Activated CD4-positive, alpha-beta T cell treated with anti-CD3 and anti-CD28 coated beads, Interleukin-2, Interleukin-6, amounts not matched to agents 100 ng/mL and 50 ng/mL, durations not matched to agents 16 hours and 8 hours (primary cell): ENCODE results near the gene KCNE3.

Experiments
- DNase-seq: peaks from one replicate; pipeline ENCODE4 v3.0.0-alpha.2; 2020

Gene KCNE3, protein sequence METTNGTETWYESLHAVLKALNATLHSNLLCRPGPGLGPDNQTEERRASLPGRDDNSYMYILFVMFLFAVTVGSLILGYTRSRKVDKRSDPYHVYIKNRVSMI

DNA sequence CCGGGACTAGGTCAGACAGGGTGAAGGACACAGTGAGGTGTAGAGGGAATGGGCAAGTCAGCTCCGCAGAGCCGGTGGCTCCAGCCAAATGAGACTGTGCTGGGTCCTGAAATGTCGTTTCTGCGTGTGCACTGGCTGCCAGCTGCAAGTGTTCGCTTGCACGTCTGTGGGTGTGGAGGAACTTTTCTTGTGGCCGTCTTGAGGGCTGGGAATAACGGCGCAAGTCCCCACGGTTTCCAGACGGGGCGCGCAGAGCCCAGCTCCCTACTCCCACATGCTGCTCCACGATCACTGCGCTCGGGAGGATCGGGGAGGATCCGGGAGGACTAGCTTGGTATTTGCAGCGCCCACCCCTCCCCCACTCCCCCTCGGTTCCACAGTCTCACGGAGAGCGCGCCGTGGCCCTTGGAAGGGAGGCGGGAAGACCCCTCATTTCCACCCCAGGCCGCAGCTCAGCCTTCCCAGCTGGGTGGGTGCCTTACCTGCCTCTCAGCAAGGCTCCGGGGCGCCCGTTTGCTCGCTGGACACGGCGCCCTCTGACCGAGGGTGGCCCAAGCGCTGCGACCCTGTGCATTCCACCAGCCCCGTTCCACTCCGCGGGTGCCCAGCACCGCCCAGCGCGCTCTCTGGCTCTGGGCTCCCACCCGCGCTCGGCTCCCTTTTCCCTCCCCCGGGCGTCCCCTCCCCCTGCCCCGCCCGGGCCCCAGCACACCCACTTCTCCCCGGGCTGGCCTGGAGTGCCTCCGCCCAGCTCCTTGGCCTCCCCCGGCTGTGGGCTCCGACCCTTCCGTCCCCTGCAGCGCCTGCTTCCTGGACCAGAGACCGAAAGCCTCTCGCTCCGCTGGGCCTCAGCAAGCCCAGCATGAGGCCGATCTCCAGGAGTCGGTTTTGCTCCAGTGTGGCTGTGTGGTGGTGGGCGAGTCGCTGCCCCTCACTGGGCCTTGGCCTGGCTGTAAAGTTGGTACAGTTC is at the start of gene KCNE3:
Gene KCNE3 (minus strand): TSS at position 634 of the 970 bp plus-strand sequence. CDS start 9,986 bp downstream, outside the sequence.
- no peak for DNase-seq

DNA sequence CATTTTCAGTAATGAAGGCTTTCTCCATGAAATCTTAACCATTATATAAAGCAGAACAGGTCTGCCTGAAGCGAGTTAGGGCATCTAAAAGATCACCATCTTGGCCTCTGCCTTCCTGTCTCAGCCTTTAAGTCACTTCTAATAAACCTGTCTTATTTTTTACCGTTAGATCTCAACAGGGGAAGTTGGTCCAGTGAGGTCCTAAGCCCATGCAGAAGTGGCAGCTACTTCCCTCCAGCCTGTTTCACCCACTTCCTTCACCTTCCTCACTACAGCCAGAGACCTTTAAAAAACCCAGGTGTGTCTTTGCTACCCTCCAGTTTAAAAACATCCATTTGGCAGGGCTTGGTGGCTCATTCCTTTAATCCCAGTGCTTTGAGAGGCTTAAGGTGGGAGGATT is 40.2 kb upstream of the KCNE3 start:
- no peak for DNase-seq

DNA sequence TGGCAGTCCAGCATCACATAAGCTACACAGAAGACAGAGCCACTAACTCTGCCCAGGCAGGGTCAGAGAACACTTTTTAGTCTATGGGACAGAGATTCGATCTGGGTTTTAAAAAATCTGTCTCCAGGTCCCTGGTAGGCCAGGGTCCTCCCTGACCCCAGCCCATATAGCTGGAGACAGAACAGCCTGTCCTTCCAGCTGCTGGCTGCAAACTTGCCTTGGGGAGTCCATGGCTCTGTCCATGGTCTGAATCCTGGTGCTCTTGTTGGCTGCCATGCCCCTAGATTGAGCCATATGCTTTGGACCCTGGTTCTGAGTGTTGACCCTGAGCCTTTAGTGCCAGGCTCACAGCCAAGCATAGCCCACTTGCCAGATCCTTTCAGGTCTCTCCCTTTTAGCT is 39.5 kb upstream of the KCNE3 start:
- DNase-seq: no peak

DNA sequence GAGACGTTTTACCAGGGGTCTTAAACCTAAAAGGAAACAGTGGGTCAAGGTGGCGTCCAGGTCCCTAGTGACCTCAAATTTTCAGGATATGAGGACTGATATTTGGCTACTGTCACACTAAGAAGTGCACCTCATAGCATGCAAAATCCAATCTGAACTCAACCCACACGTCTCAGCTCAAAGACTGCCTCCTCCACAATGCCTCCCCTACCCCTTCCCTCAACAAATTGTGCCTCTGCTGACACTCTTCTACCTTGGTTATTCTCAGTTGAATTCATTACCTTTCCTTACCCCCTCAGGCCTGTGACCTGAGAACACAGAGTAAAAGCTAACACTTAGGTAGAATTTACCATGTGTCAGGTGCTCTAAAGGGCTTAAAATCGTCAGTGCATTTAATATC is 38.6 kb upstream of the KCNE3 start:
- DNase-seq: no peak

DNA sequence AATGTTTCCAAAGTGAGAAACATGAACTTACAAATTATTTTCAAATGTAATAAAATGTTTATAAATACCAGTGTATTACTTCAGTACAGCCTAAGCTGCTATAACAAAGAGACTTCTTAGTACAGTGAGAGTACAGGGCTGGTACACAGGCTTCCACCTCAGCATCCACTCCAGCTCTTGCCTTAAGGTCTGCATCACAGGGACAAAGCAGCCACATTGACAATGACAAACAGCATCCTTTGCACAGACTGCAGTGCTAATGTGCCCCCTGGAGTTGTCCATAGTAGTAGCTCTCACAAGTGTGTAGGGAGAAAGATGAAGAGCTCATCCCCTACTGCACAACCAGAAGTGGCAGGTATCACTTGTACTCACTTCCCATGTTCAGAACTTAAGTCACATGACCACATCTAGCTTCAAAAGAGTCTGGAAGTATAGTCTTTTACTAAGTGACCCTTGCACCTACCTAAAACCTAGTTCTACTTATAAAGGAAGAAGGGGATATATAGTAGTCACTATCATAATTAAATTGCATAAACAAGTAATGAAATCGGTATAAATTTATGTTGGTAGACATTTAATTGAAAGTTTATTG is 36.8 kb upstream of the KCNE3 start:
- no peak for DNase-seq

DNA sequence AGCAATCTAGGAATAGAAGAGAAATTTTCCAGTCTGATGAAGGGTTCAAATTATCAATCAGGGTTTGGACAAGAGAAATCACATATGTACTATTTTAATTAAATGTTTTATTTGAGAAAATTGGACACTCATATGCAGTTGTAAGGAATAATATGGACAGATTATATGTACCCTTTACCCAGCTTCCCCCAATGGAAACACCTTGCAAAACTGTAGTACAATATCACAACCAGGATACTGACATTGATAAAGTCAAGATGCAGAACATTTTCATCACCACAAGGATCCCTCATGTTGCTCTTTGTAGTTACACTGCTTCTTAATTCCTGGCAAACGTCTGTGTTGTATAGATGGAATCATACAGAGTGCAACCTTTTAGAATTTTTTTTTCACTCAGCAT is 27.6 kb upstream of the KCNE3 start:
- DNase-seq: no peak

DNA sequence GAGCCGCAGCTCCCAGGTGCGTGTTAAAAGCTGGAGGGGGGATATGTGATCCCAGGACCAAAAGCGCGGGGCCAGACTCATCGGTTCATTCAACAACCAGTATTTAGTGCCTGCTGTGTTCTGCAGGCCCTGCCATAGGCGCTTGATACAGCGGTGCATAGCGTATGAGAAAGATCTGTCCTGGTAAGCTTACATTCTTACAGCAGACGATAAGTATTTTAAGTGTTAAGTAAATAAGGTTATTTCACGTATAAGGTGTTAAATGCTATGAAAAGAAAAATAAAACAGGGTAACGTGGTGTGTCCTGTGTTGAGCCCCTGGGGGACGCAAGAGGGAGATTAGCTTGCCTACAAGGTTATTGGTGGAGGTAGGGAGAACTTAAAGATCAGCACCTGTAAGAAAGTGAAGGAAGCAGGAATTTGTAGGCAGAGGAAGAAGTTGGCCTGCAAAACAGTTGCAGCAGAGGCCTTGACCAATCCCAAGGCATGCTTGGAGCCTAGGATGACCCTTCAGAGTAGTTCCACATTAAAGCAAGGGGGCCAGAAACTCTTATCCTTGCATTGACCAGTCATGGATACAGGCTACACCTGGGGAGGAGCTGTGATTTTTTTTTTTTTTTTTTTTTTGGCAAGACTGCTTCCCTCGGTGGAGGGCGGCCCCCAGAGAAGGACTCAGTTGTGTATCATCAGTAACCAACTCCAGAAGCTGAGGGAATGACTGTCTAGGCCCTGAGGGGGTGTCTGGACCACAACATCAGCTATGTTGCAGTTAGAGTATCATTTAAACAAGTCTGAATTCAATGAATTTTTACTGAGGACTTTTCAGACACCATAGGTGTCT is 26.7 kb upstream of the KCNE3 start:
- no peak for DNase-seq

DNA sequence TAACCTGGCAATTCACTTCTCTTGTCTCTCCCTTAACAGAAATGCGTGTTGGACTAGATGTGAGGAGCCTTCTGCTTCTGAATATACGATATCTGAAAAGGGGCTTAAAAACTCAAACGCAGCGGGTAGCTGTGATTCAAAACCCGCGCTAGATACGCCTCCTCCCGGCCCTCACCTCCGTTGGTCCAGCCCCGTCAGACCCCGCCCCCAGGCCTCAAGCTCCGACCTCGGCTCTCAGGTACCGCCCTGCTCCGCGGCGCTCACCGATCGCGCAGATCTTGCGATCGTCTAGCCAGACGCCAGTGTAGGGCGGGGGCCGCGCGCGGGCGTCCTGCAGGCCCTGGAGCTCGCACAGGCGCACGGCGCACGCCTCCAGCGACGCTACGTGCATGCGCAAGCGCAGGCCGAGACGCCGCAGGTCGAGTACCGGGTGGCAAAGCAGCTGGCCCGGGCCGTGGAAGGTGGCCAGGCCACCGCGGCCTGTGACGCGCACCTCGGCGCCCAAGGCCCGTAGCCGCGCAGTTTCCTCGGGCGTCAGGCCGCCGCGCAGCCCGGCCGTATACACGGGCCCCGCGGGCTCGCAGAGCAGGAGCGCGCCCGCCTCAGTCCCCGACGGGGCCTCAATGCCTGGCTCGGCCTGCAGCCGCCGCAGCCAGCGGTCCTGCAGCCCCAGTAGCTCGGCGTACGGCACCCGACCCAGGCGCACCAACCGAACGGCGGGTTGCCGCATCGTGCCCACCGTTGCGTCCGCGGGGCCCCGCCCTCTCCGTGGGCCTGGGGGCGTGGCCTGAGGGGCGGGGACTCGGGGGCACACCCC is 25.8 kb upstream of the KCNE3 start, which contains the start of gene LIPT2:
Gene LIPT2 (minus strand): TSS at position 751 of the 817 bp plus-strand sequence. CDS start 21 bp downstream, at position 730.
- DNase-seq: peak; percentile 98

DNA sequence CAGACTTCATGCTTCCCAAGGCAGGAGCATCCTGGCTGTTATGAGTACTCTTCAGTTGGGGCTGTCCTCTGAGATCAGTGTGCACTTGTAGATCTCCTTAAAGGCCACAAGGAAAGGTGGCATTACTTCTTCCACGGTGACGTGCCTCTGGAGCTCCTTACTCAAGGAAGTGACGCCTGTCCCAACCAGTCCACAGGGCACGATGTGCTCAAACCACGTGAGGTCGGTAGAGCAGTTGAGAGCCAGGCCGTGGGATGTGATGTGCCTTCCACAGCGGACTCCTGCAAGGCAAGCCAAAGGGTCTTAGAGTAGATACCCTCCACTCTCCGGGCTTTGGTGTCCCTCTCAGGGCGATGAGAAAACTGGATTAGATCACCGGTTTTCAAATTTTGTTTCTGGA is 24.7 kb upstream of the KCNE3 start:
- DNase-seq: no peak

DNA sequence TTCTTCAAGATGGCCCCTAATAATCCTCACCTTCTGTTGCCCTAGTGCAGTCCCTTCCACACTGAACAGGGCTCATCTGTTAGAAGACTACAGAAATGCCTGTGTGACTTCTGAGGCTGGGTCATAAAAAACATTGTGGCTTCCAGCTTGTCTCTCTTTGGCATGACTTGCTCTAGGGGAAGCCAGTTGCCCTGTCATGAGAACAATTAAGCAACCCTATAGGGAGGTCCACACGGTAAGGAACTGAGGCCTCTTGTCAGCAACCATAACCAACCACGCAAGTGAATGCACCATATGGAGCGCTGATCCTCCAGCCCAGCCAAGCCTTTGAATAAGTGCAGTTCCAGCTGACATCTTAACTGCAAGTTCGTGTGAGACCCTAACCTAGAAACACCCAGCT is 23.6 kb upstream of the KCNE3 start:
- no peak for DNase-seq

DNA sequence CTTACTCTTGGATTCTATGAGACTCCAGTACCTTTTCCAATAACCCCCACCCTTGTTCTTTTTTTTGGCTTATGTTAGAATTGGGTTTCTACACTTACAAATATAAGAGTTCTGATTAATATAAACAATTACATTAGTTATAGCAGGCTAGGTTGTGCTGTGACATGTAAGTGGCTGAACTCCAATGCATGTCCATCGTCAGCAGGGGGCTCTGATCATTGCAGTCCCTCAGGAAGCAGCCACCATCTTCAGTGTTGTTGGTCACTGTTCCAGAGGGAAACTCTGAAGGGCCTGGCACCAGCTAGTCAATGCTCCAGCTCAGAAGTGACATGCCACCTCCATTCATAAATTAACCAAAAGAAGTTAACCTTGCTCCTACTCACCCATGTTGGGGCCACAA is 20.5 kb upstream of the KCNE3 start:
- no peak for DNase-seq

DNA sequence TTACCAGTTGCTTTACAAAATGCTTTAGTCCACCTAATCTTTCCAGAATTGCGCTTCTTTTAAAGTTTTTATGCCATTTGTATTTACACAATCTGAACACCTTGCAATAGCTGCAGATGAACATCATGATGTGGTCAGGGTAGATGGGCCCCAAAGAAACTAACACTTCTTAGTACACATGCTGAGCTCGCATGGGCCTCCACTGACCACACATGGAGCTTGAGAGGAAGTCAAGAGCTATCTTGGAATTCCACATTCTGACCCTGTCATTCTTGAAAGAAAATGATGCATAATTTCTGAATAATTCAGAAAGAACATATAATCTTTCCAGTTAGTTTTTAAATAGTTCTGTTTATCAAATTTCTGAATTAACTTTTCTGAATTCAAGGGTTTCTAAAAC is 18.5 kb upstream of the KCNE3 start:
- DNase-seq: no peak

DNA sequence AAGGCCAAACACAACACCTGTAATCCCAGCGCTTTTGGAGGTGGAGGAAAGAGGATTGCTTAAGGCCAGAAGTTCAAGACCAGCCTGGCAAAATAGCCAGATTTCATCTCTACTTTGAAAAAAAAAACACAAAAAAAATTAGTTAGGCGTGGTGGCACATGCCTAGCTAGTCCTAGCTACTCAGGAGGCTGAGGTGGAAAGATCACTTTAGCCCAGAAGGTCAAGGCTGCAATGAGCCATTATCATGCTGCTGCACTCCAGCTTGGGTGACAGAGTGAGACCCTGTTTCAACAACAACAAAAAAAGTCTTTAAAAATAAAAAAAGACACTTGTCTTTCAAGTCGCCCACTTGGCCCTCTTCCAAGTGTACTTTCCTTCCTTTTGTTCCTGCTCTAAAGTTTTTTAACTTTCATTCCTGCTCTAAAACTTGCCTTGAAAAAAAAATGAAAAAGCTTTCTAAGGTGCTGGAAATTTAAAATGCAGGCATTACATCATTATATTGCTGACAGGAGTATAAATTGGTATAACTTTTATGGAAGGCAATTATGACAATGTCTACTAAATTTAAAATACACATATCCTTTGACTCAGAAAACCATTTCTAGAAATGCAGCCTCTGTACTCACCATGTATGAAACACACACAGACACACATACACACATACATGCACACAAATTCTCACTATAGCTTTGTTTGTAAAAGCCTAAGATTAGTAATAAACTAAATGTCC is 13.5 kb upstream of the KCNE3 start:
- no peak for DNase-seq

DNA sequence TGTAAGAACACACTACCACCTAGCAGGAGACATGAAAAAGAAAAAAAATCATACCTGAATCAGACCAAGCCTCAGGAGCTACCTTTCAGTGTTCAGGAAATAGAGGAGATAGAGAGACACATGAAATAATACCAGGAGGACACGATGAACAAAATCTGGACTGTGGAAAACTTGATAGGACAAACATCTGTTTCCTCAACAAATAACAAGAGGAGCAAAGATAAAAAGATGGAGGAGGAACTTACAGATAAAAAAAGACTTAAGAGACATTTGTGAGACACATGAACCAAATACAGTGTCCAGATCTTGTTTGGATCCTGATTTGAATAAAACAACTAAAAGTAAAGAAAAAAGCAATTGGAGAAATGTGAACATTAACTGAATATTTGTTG is 12.4 kb upstream of the KCNE3 start:
- no peak for DNase-seq

DNA sequence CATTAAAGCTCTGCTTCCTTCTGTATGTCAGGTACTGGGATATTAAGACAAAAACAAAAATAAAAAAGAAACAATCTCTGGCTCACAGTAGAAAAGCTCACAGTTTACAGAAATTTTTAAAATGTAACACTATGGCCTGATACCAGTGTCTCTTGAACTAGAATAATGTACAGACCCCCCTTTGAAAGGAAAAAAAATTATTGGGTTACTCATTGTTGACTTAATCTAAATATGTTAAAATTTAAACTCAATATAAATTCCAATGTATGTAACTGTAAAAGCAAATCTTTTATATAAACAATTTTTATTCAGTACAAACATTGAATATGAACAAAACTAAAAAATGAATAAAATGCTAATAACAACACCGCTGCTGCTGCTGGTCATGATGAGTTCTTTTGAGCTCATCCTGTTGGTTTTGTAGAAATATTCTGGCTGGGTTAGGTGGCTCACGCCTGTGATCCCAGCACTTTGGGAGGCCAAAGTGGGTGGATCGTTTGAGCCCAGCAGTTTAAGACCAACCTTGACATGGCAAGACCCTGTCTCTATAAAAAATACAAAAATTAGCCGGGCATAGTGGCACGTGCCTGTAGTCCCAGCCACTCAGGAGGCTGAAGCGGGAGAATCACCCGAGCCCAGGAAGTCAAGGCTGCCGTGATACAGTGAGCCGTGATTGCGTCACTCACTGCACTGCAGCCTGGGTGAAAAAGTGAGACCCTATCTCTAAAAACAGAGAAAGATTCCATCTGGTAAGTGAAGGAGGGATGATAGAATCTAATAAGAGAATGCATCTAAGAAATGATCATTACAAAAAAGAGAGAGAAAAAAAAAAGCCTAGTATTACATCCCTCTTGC is 11.8 kb upstream of the KCNE3 start:
- no peak for DNase-seq

DNA sequence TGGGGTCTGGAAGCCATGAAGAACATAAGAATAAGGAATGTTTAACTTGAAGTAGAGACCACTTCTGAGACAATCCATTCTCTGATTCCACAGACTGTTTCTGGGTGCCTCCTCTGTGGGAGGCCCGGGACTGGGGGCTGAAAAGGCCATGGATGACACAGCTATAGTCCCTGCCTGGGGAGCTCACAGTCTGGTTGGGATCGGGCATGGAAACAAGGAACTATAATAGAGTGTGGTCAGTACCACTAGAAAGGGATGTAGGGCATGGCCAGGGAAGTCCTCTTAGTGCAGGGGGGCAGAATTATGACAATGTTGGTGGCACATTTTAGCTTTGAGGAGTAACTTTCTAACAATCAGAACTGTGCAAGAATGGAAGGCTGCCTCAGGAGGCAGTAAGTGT is 9.2 kb upstream of the KCNE3 start:
- no peak for DNase-seq

DNA sequence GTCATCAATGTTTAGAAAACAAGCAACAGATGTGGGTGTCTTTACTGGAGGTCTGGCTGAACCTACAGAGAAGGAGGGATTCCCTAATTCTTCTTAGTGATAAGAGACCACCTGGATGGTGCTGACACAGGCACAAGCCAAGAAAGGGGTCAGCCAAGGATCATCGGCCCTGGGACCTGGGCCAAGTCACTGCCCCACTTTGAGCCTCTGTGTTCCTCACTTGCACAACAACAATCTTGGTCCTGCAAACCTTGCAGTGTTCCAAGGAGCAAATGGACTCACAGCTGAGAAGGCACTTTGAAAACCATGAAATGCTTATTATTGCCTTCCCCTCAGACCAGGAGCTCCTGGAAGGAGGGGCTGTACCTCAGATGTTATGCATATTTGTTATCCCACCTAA is 7.0 kb upstream of the KCNE3 start:
- no peak for DNase-seq

DNA sequence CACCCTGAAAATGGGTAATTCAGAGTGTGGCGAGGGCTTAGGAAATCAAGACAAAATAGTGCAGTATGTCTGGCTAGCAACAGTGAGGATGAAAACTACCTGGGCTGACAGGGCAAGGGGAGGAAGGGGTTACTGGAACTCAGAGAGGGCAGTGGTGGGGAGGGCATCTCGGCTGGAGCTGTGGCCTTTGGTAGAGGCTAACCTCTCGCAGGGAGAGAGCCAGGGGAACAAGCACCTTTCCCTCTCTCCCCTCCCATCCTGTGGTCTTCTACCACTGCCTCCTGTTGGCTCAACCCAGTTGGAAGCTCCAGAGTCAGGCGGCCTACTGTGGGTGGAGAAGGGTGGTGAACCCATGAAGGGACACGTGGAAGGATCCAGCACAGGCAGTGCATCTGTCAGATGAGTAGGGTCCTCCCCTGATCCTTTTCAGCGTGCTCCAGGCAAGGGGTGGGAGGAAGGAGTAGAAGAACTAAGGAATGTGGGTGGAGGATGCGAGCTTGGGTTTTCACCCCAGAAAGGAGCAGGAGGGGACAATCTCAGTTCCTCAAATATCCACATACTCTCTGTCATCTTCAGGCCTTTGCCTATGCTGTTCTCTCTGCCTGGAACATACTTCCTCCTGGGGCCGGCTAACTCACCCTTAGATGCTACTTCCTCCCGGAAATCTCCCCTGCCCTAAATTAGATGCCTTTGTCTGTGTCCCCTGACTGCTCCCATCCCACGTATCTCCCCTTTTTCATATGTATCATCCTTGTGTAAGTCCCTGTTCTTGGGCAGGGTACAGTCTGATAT is 6.2 kb upstream of the KCNE3 start:
- DNase-seq: no peak

DNA sequence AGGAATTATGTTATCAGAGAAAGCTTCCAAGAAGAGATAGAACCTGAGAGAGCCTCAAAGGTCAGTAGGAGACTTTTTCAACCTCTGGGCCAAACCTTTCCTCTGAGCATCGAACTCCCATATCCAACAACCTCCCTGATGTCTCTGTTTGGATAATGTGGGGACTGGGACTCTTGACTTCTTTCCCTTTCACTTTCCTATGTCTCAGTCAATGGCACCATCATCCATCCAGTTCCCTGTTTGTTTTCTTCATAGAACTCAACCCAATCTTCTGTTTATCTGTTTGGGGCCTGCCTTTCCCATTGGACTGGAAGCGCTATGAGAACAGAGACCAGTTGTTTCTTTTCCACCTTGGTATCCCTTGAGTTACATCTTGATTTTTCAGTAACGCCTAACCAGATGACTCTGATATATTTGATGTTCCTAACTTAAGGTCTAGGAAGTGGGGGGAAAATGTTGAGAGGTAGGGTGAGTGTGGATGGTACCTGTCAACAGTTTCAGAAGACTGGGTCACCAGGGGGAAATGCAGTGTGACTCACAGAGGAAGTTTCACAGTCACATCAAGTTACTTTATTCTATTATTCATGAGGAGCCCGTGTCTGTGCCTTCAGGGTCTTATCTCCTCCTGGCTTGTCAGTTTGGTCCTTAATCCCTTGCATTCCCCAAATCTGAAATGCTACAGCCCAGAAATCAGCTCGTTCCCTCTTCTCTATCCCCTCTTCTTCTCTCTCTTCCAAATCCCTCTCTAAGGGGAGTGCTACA is 4.5 kb upstream of the KCNE3 start:
- no peak for DNase-seq
